GM10248 (cell line): ENCODE data around the gene LDLRAD4.
"Not testable (repeated sequence)": the region's sequence is repeated elsewhere in the genome, so short reads cannot be mapped to it uniquely, and the experiment has no call there.

Source experiments
- CTCF ChIA-PET: fragments of 300-600 bp; sonication (Branson Sonifier 250); formaldehyde crosslinking; extraction: SDS; loops from one replicate; lab custom pipeline; 2021; ENCODE audit warnings: antibody characterized with exemption; lab: Yijun Ruan, JAX
- POLR2A ChIA-PET: fragments of 350-650 bp; sonication (Branson Sonifier 250); formaldehyde crosslinking; extraction: SDS; loops from one replicate; lab custom pipeline; 2020; ENCODE audit warnings: antibody characterized with exemption; lab: Yijun Ruan, JAX
- DNase-seq: peaks from one replicate; pipeline ENCODE4 v3.0.0; 2012; ENCODE audit errors: extremely low spot score
- CTCF ChIP-seq: IDR thresholded peaks from 2 replicates; pipeline ENCODE4 v1.5.1; 2012; ENCODE audit warnings: mild to moderate bottlenecking, low read depth; ENCODE audit errors: extremely low read depth, missing control alignments, control extremely low read depth

LDLRAD4 gene

GRCh38 chr18:13605901-13606300 is 387.3 kb downstream of the LDLRAD4 start:
- no peak for DNase-seq
- TF ChIP-seq CTCF, result no peak
- POLR2A ChIA-PET, result no interaction called here
- CTCF ChIA-PET, result interaction anchor here (1.0 to 1.8 kb wide), 5 partner anchors 8 to 39 kb away, joined by 3 to 11 read pairs (median 4); no protein-coding TSS in a partner anchor

- POLR2A ChIA-PET, result no interaction called here
- CTCF ChIA-PET, result interaction anchor here (0.8 to 1.8 kb wide), 6 partner anchors 9 to 40 kb away, joined by 3 to 11 read pairs (median 4); no protein-coding TSS in a partner anchor
- no peak for DNase-seq
- no peak for TF ChIP-seq CTCF
These were observed 388.2 kb downstream of the LDLRAD4 start for GRCh38 chr18:13606604-13607254.

GRCh38 chr18:13608024-13608562 is 389.5 kb downstream of the LDLRAD4 start:
- DNase-seq, result not testable (repeated sequence)
- POLR2A ChIA-PET, result interaction anchor here (0.7 to 8.3 kb wide), 4 partner anchors 31 to 804 kb away, joined by 4 to 159 read pairs (median 6); no protein-coding TSS in a partner anchor
- CTCF ChIA-PET, result interaction anchor here (1.0 to 6.9 kb wide), 7 partner anchors 11 to 48 kb away, joined by 3 to 112 read pairs (median 13); no protein-coding TSS in a partner anchor

GRCh38 chr18:13608791-13609532 is 390.4 kb downstream of the LDLRAD4 start:
- CTCF ChIA-PET, result interaction anchor here (1.0 to 6.9 kb wide), 9 partner anchors 12 to 49 kb away, joined by 3 to 112 read pairs (median 11); no protein-coding TSS in a partner anchor
- POLR2A ChIA-PET, result interaction anchor here (0.8 to 8.3 kb wide), 3 partner anchors 32 to 46 kb away, joined by 4 to 159 read pairs (median 7); no protein-coding TSS in a partner anchor
- no peak for DNase-seq
- no peak for TF ChIP-seq CTCF

GRCh38 chr18:13610555-13611141 is 392.1 kb downstream of the LDLRAD4 start:
- DNase-seq, result no peak
- TF ChIP-seq CTCF, result no peak
- POLR2A ChIA-PET, result interaction anchor here (1.4 to 8.3 kb wide), 2 partner anchors 33 to 44 kb away, joined by 7 to 159 read pairs; no protein-coding TSS in a partner anchor
- CTCF ChIA-PET, result interaction anchor here (1.6 to 6.9 kb wide), 6 partner anchors 13 to 51 kb away, joined by 3 to 112 read pairs (median 12); no protein-coding TSS in a partner anchor

GRCh38 chr18:13611142-13611600 is 392.6 kb downstream of the LDLRAD4 start:
- ChIA-PET POLR2A (interaction anchor here (1.5 to 8.3 kb wide), 4 partner anchors 12 to 50 kb away, joined by 7 to 159 read pairs (median 29); no protein-coding TSS in a partner anchor), CTCF (interaction anchor here (1.7 to 6.9 kb wide), 5 partner anchors 25 to 51 kb away, joined by 4 to 112 read pairs (median 7); no protein-coding TSS in a partner anchor)
- TF ChIP-seq CTCF, result no peak
- DNase-seq, result peak; percentile 74
